Heart left ventricle (tissue), 16 donors: ENCODE results near the gene WDR90. TPM values are rescaled to one million over a fixed set of nuclear protein-coding genes. Genes with fewer than 3 reads are reported as not detected.

Experiments used
- ATAC-seq, 4 donors: fragments of 200-7000 bp; cut with Tn5 transposase; one replicate each; pipeline ENCODE4 v1.9.1; 2020 to 2022; ENCODE audit warnings: moderate library complexity in 4 of 4, mild to moderate bottlenecking in 3 of 4, moderate number of reproducible peaks in 1 of 4
- DNase-seq, 5 donors: peaks; one replicate each; pipeline ENCODE4 v3.0.0-alpha.2; 2020
- H3K27ac ChIP-seq, 12 donors: fragments of 200-600 bp; sonication (generic) in 4 of 12; one replicate each; pipeline versions ENCODE4 v1.5.0 to v1.8.0; 2016 to 2022; ENCODE audit warnings: mild to moderate bottlenecking in 2 of 12
- H3K27me3 ChIP-seq, 9 donors: fragments of 200-600 bp; sonication (generic) in 2 of 9; one replicate each; pipeline versions ENCODE4 v1.5.1 to v1.8.0; 2016 to 2022; ENCODE audit warnings: mild to moderate bottlenecking in 3 of 9
- H3K36me3 ChIP-seq, 9 donors: fragments of 200-600 bp; sonication (generic) in 2 of 9; one replicate each; pipeline versions ENCODE4 v1.5.0 to v1.8.0; 2018 to 2022; ENCODE audit warnings: mild to moderate bottlenecking in 2 of 9
- H3K4me1 ChIP-seq, 12 donors: fragments of 200-600 bp; sonication (generic) in 4 of 12; one replicate each; pipeline versions ENCODE4 v1.5.0 to v1.8.0; 2016 to 2022; ENCODE audit warnings: mild to moderate bottlenecking in 3 of 12
- H3K4me3 ChIP-seq, 12 donors: fragments of 200-600 bp; sonication (generic) in 4 of 12; one replicate each; pipeline versions ENCODE4 v1.5.0 to v1.8.0; 2017 to 2022; ENCODE audit warnings: mild to moderate bottlenecking in 9 of 12, moderate library complexity in 4 of 12
- H3K9me3 ChIP-seq, 12 donors: fragments of 200-600 bp; sonication (generic) in 4 of 12; one replicate each; pipeline versions ENCODE4 v1.5.0 to v1.8.0; 2016 to 2022; ENCODE audit warnings: mild to moderate bottlenecking in 1 of 12
- CTCF ChIP-seq, 12 donors: fragments of 200-600 bp; sonication (generic) in 4 of 12; IDR thresholded peaks; one replicate each; pipeline versions ENCODE4 v1.5.0 to v1.8.0; 2018 to 2022; ENCODE audit warnings: antibody characterized with exemption in 12 of 12, mild to moderate bottlenecking in 5 of 12
- POLR2A ChIP-seq, 2 donors: fragments of 450-650 bp; IDR thresholded peaks; one replicate each; pipeline ENCODE4 v1.6.1; 2017; ENCODE audit warnings: antibody characterized with exemption in 2 of 2, mild to moderate bottlenecking in 2 of 2, moderate library complexity in 2 of 2
- WGBS, 4 donors: extraction: QIAGEN DNeasy Blood & Tissue Kit in 2 of 4; methylation state at CpG; one replicate each; pipeline versions ENCODE4 v1.1.5 to v1.1.7; 2013 to 2018; 5-methylcytosine and 5-hydroxymethylcytosine counted together
- intact Hi-C, 10 donors: fragments of 100-400 bp; cut with DNase I; formaldehyde crosslinking; loops; one replicate each; pipeline versions ENCODE4 v1.11.1 to v1.14.2; 2022
- long read RNA-seq, 3 donors: library from polyadenylated mRNA; unstranded; transcript quantifications; one replicate each; pipeline ENCODE4 v2.0.0, GENCODE V29; 2020 to 2021
- polyA plus RNA-seq, 2 donors: library from polyadenylated mRNA; stranded (reverse); fragments of 200-250 nt; gene quantifications; one replicate each; pipeline ENCODE4 v1.2.3, GENCODE V29; 2013
- total RNA-seq, 9 donors: library from RNA; depleted of rRNA in 2 of 9; stranded (reverse); fragments of >200 nt in 2 of 9; fragmentation: NEBNext Ultra II Directional in 3 of 9; extraction: Animal tissue kit (Norgen Biotek cat#: 25700) in 3 of 9; gene quantifications; one replicate each; pipeline versions ENCODE4 v1.1.0 to v1.2.4, GENCODE V29; 2016 to 2023
- donor health status: ischemic (EF 13 %, LVEDD 7.1; RV severe dilation, severe dysfunction).
- donor health status: healthy with polysubstance abuse.
- donor health status: DM: no; HTN: yes; CAD: no.
- donor health status: DM: no; HTN: no; CAD: no.
- donor health status: ischemic (EF 25% LVEDD 6.9; RV normal size, moderate dysfunction).
- donor health status: ischemic (EF 25% LVEDD 5.7; RV mildly dilated, moderate dysfunction).
- donor health status: healthy.
- donor health status: DM: yes; HTN: yes; CAD: no.
- donor health status: ischemic (EF 35%, LVEDD 5.7; RV mildly dilated, moderate dysfunction).
- donor health status: nonischemic (EF 11% LVEDD 7.7; RV severe dilation, severe dysfunction).
- donor health status: DM: yes; HTN: yes; CAD: no.
- donor health status: PGD.
- donor health status: ischemic (EF 29% LVEDD 5.4; RV normal size, mild dysfunction).
- donor health status: nonischemic (EF 23%, LVEDD 6.1; RV moderate dilation, normal function).

The WDR90 gene
- total RNA-seq (10 to 100 TPM in 2 of 9 donors, 1 to 10 TPM in 7; 3.7 to 17.4 (median 8.6) TPM), polyA plus RNA-seq (10 to 100 TPM in 1 of 2 donors, 1 to 10 TPM in 1; 5.1 to 10.9 TPM)
- long read RNA-seq, donor 1, partial matches to known transcripts = 2 of 3 reads
- long read RNA-seq, donor 1, other reads (novel, unspliced or antisense) = 1 of 3 reads
- long read RNA-seq, donor 2, full-length matches to known transcripts = 2 of 6 reads
- long read RNA-seq, donor 2, partial matches to known transcripts = 0 of 6 reads
- long read RNA-seq, donor 2, other reads (novel, unspliced or antisense) = 4 of 6 reads
- long read RNA-seq, donor 3, partial matches to known transcripts = 1 of 1 reads
- long read RNA-seq, donor 3, other reads (novel, unspliced or antisense) = 0 of 1 reads

- ATAC-seq = peak; percentile 71 to 88 (median 85)
- TF ChIP-seq CTCF (IDR thresholded peaks at IDR 0.05) (no peak), POLR2A (IDR thresholded peaks at IDR 0.05) (no peak)
Measured at GRCh38 chr16:648781-649589, at the start of gene WDR90. Gene WDR90, plus strand, starts transcription at chr16:649365. Its CDS starts 52 bp downstream, at chr16:649417.

GRCh38 chr16:600781-601180 lies 48.4 kb upstream of the WDR90 start:
- WGBS, 4 donors = 53 to 64% (median 57%) methylated on average over 7 of the region's 7 CpGs
- Histone ChIP-seq H3K36me3 (peaks cover 0 to 16% (median 4%) of the 10 kb centered on the region in 9 donors), H3K4me1 (peaks cover 0 to 2% (median 0%) of the 10 kb centered on the region in 12 donors), H3K9me3 (peaks cover 0 to 7% (median 0%) of the 10 kb centered on the region in 12 donors), H3K4me3 (no peak overlapping the region), H3K27ac (no peak overlapping the region), H3K27me3 (no peaks in the 10 kb centered on the region)
- ATAC-seq (no peak), DNase-seq (peak in 1 of 5 donors; percentile 12)
- intact Hi-C loops = no loop called here
- TF ChIP-seq POLR2A (IDR thresholded peaks at IDR 0.05) (no peak), CTCF (IDR thresholded peaks at IDR 0.05) (peak in 1 of 12 donors; percentile 11)

More at GRCh38 chr16:648781-649589, at the start of gene WDR90:
- Histone ChIP-seq H3K27me3 (no peaks in the 10 kb centered on the region), H3K4me3 (peak within 1 kb of the TSS; percentile 61 to 94 (median 74)), H3K27ac (peak within 1 kb of the TSS; percentile 76 to 97 (median 88)), H3K4me1 (peaks cover 3 to 66% (median 40%) of the 10 kb centered on the region in 12 donors), H3K36me3 (peaks cover 0 to 7% (median 0%) of the 10 kb centered on the region in 9 donors), H3K9me3 (no peaks in the 10 kb centered on the region)
- DNase-seq = peak; percentile 94 to 97 (median 96)
- intact Hi-C loops = loop anchor here in 2 of 10 donors (10.0 kb wide), 1 partner anchor 64 kb away; no protein-coding TSS in a partner anchor
- WGBS, 4 donors = 1 to 3% (median 2%) methylated on average over 43 to 91 of the region's 91 CpGs

- H3K4me1 ChIP-seq = peaks cover 0 to 5% (median 0%) of the 10 kb centered on the region in 12 donors
- 85 to 91% (median 87%) methylated on average over 5 of the region's 5 CpGs for WGBS, 4 donors
- no peak overlapping the region for H3K27ac ChIP-seq
- ATAC-seq (no peak), DNase-seq (no peak)
- peaks cover 0 to 9% (median 4%) of the 10 kb centered on the region in 9 donors for H3K36me3 ChIP-seq
- intact Hi-C loops = no loop called here
- peaks cover 0 to 7% (median 0%) of the 10 kb centered on the region in 12 donors for H3K9me3 ChIP-seq
- H3K27me3 ChIP-seq = no peaks in the 10 kb centered on the region
- no peak overlapping the region for H3K4me3 ChIP-seq
- no peak for TF ChIP-seq POLR2A (IDR thresholded peaks at IDR 0.05)
- no peak for TF ChIP-seq CTCF (IDR thresholded peaks at IDR 0.05)
Measured at GRCh38 chr16:603933-604332, 45.2 kb upstream of the WDR90 start.
